Trophoblast cell (in vitro differentiated cells and primary cell): ENCODE results near the gene HMGB4.

Experiments used
- DNase-seq, 2 donors: peaks; one replicate each; pipeline ENCODE4 v3.0.0-alpha.2; 2016
- H2AFZ ChIP-seq: 2 replicates; pipeline ENCODE4 v1.6.1; 2013; ENCODE audit warnings: low read length, moderate library complexity, mild to moderate bottlenecking; ENCODE audit not compliant: insufficient read depth, poor library complexity
- H2AK5ac ChIP-seq: 2 replicates; pipeline ENCODE4 v1.6.1; 2013; ENCODE audit warnings: mild to moderate bottlenecking, low read length
- H2BK120ac ChIP-seq: 2 replicates; pipeline ENCODE4 v1.6.1; 2013; ENCODE audit warnings: low read length, mild to moderate bottlenecking, moderate library complexity; ENCODE audit not compliant: insufficient read depth, poor library complexity
- H2BK12ac ChIP-seq: 2 replicates; pipeline ENCODE4 v1.6.1; 2013; ENCODE audit warnings: mild to moderate bottlenecking, low read length, moderate library complexity
- H2BK5ac ChIP-seq: 2 replicates; pipeline ENCODE4 v1.6.1; 2013; ENCODE audit warnings: low read length, low read depth, moderate library complexity, mild to moderate bottlenecking; ENCODE audit not compliant: poor library complexity
- H3K14ac ChIP-seq: 2 replicates; pipeline ENCODE4 v1.6.1; 2013; ENCODE audit warnings: mild to moderate bottlenecking, low read length
- H3K18ac ChIP-seq: 2 replicates; pipeline ENCODE4 v1.6.1; 2013; ENCODE audit warnings: mild to moderate bottlenecking, low read length
- H3K23ac ChIP-seq: 2 replicates; pipeline ENCODE4 v1.6.1; 2013; ENCODE audit warnings: low read length
- H3K27ac ChIP-seq: 2 replicates; pipeline ENCODE4 v1.5.1; 2013; ENCODE audit warnings: low read depth, mild to moderate bottlenecking, inconsistent platforms, low read length, moderate library complexity
- H3K27me3 ChIP-seq: 2 replicates; pipeline ENCODE4 v1.6.1; 2013; ENCODE audit warnings: inconsistent platforms, mild to moderate bottlenecking, low read length, moderate library complexity; ENCODE audit not compliant: insufficient read depth
- H3K36me3 ChIP-seq, 2 experiments: 1 replicate in 1 of 2; 2 replicates in 1 of 2; pipeline ENCODE4 v1.6.1; 2013; ENCODE audit warnings: low read length in 2 of 2, mild to moderate bottlenecking in 2 of 2, moderate library complexity in 1 of 2; ENCODE audit not compliant: insufficient read depth in 2 of 2, control insufficient read depth in 1 of 2
- H3K4ac ChIP-seq: 2 replicates; pipeline ENCODE4 v1.6.1; 2013; ENCODE audit warnings: low read depth, mild to moderate bottlenecking, low read length, moderate library complexity
- H3K4me1 ChIP-seq, 2 experiments: 1 replicate in 1 of 2; 2 replicates in 1 of 2; pipeline ENCODE4 v1.6.1; 2013; ENCODE audit warnings: low read length in 2 of 2, mild to moderate bottlenecking in 2 of 2, moderate library complexity in 1 of 2; ENCODE audit not compliant: insufficient read depth in 2 of 2, control insufficient read depth in 1 of 2
- H3K4me2 ChIP-seq: 2 replicates; pipeline ENCODE4 v1.6.1; 2013; ENCODE audit warnings: inconsistent platforms, mild to moderate bottlenecking, low read length, moderate library complexity
- H3K4me3 ChIP-seq: 2 replicates; pipeline ENCODE4 v1.5.1; 2013; ENCODE audit warnings: mild to moderate bottlenecking, low read depth, low read length, inconsistent platforms
- H3K79me1 ChIP-seq: one replicate; pipeline ENCODE4 v1.6.1; 2013; ENCODE audit warnings: low read length
- H3K79me2 ChIP-seq: 2 replicates; pipeline ENCODE4 v1.6.1; 2013; ENCODE audit warnings: low read length, mild to moderate bottlenecking; ENCODE audit not compliant: control insufficient read depth, insufficient read depth, poor library complexity
- H3K9ac ChIP-seq: 2 replicates; pipeline ENCODE4 v1.6.1; 2013; ENCODE audit warnings: mild to moderate bottlenecking, low read length
- H3K9me3 ChIP-seq: 2 replicates; pipeline ENCODE4 v1.6.1; 2013; ENCODE audit warnings: low read depth, mild to moderate bottlenecking, control low read depth, inconsistent platforms, low read length; ENCODE audit not compliant: insufficient read depth
- H4K12ac ChIP-seq: 2 replicates; pipeline ENCODE4 v1.6.1; 2013; ENCODE audit warnings: low read depth, mild to moderate bottlenecking, low read length, moderate library complexity
- H4K8ac ChIP-seq: 2 replicates; pipeline ENCODE4 v1.6.1; 2013; ENCODE audit warnings: low read depth, mild to moderate bottlenecking, low read length, moderate library complexity
- H4K91ac ChIP-seq: one replicate; pipeline ENCODE4 v1.6.1; 2013; ENCODE audit warnings: low read depth, mild to moderate bottlenecking, low read length, moderate library complexity
- WGBS: extraction: QIAGEN DNeasy Blood & Tissue Kit; methylation state at CpG from one replicate; pipeline ENCODE4 v1.1.7; 2013; ENCODE audit warnings: missing lambda C conversion rate; ENCODE audit not compliant: insufficient read length, insufficient coverage; ENCODE audit errors: extremely low coverage; 5-methylcytosine and 5-hydroxymethylcytosine counted together

HMGB4 gene

DNA sequence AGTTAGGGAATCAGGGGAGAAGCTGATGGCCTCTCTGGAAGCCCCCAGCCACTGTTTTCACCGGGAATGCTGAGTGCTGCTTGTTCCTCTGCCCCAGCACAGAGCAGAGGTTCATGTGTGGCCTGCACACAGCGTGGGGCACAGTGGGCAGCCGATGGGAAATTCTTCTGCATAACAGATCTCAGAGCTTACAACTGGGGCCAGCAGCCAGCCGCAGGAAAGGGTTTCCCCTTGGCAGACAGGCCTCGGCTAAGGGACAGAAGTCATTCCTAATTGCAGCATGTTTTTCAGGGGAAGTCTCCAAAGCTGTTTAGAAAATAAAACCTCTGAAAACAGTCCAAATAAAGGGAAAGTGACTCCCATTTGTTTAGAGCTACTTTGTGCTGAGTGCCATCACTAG lies 22.6 kb downstream of the HMGB4 start:
- no peaks in the 10 kb centered on the region for H3K27me3 ChIP-seq
- H3K4ac ChIP-seq = no peak overlapping the region
- no peak overlapping the region for H3K4me2 ChIP-seq
- H3K9me3 ChIP-seq = no peaks in the 10 kb centered on the region
- no peak overlapping the region for H4K91ac ChIP-seq
- H3K14ac ChIP-seq = no peak overlapping the region
- H3K36me3 ChIP-seq = no peaks in the 10 kb centered on the region
- no peak overlapping the region for H3K23ac ChIP-seq
- H3K9ac ChIP-seq = no peak overlapping the region
- H3K79me2 ChIP-seq = no peaks in the 10 kb centered on the region
- H3K4me1 ChIP-seq = no peaks in the 10 kb centered on the region
- no peak overlapping the region for H2BK12ac ChIP-seq
- H3K4me3 ChIP-seq = no peak overlapping the region
- WGBS = no CpG with 5 or more reads among the region's 5 CpGs
- no peak overlapping the region for H2BK5ac ChIP-seq
- no peak overlapping the region for H2BK120ac ChIP-seq
- no peak overlapping the region for H4K8ac ChIP-seq
- H2AK5ac ChIP-seq = no peak overlapping the region
- no peak for DNase-seq
- H3K18ac ChIP-seq = no peak overlapping the region
- H2AFZ ChIP-seq = no peak overlapping the region
- no peaks in the 10 kb centered on the region for H3K79me1 ChIP-seq
- no peak overlapping the region for H3K27ac ChIP-seq
- H4K12ac ChIP-seq = no peak overlapping the region

DNA sequence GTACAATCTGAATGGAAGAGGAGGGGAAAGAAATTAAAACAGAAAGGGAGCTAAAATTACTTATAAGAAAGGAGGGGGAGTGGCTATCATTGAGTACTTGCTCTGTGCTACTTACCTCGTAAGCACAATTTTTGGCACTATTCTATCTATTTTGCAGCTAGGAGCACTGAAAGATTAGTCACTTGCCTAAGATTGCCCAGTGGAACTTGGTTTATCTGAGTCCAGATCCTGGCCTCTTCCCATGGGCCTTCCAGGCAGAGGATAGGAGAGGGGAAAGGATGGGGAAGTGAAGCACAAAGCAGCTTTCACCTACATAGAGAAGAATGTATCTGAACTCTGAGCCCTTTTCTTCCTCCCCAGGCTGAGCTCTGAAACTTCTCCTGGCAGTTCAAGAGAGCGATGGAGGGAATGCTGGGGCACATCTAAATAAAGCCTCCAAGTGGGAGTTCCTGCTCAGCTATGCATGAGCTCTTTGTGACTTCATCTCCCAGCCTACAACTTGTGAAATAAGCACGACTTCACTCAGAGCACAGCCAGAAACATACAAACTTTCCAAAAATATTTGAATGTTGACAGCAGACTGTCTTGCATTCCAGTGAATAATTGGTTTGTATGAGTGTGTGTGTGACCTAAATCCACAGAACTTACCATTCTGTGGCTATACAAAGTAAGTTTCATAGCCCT lies 29.4 kb downstream of the HMGB4 start:
- Histone ChIP-seq H3K4me3 (no peak overlapping the region), H3K4me2 (no peak overlapping the region), H2AFZ (no peak overlapping the region), H4K8ac (no peak overlapping the region), H2BK12ac (no peak overlapping the region), H3K79me2 (no peaks in the 10 kb centered on the region), H3K27me3 (no peaks in the 10 kb centered on the region), H3K36me3 (no peaks in the 10 kb centered on the region), H2BK120ac (no peak overlapping the region), H3K4me1 (no peaks in the 10 kb centered on the region), H3K4ac (no peak overlapping the region), H3K27ac (no peak overlapping the region), H3K9ac (no peak overlapping the region), H4K91ac (no peak overlapping the region), H4K12ac (no peak overlapping the region), H3K23ac (no peak overlapping the region), H2AK5ac (no peak overlapping the region), H2BK5ac (no peak overlapping the region), H3K9me3 (no peaks in the 10 kb centered on the region), H3K18ac (no peak overlapping the region), H3K79me1 (no peaks in the 10 kb centered on the region), H3K14ac (no peak overlapping the region)
- peak; percentile 70 to 71 for DNase-seq
- WGBS = no CpG with 5 or more reads among the region's 3 CpGs

DNA sequence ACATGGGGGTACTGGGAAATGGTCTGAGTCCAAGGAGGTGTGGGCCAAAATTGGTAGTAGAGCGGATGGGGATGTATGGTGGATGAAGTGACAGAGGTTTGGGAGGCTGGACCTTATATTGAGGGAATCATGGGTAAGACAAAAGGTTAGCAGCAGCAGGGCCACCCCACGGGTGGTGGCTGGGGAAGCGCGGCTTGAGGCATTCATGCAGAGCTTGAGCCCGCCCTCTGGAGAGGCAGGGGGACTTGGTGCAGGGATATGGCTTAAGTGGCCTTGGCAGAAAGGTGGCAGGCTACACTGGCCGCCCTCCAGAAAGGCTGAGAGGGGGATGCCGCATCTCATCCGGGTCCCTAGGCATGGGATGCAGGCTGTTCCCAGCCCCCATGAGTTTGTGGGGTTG lies 31.5 kb downstream of the HMGB4 start:
- Histone ChIP-seq H3K18ac (no peak overlapping the region), H3K79me2 (no peaks in the 10 kb centered on the region), H3K9me3 (no peaks in the 10 kb centered on the region), H3K4me1 (no peaks in the 10 kb centered on the region), H3K9ac (no peak overlapping the region), H2BK120ac (no peak overlapping the region), H2AFZ (no peak overlapping the region), H3K36me3 (no peaks in the 10 kb centered on the region), H3K4ac (no peak overlapping the region), H4K91ac (no peak overlapping the region), H2BK5ac (no peak overlapping the region), H3K4me3 (no peak overlapping the region), H3K27ac (no peak overlapping the region), H3K23ac (no peak overlapping the region), H3K79me1 (no peaks in the 10 kb centered on the region), H3K27me3 (no peaks in the 10 kb centered on the region), H2AK5ac (no peak overlapping the region), H3K14ac (no peak overlapping the region), H2BK12ac (no peak overlapping the region), H4K8ac (no peak overlapping the region), H3K4me2 (no peak overlapping the region), H4K12ac (no peak overlapping the region)
- no peak for DNase-seq
- no CpG with 5 or more reads among the region's 8 CpGs for WGBS

DNA sequence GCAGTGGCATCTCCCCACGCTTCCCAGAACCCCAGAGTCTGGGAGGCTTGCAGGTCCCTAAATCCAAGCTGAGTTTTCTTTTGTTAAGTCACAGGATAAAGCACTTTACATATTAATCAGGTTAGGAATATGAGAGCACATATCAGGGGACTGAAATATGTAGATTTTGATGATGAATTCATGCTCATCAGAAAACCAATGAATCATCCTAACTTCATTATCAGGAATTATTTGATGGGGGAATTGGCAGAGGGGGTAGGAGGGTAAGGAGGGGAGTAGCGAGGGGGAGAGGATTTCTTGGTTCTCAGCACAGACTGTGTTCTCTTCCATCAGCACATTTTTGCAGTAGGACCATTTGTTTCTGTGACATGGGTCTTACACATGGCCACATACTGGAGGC lies 32.1 kb downstream of the HMGB4 start:
- no CpG with 5 or more reads among the region's 2 CpGs for WGBS
- Histone ChIP-seq H2BK120ac (no peak overlapping the region), H3K79me1 (no peaks in the 10 kb centered on the region), H4K8ac (no peak overlapping the region), H3K4me2 (no peak overlapping the region), H3K23ac (no peak overlapping the region), H2AK5ac (no peak overlapping the region), H3K27me3 (no peaks in the 10 kb centered on the region), H3K14ac (no peak overlapping the region), H3K27ac (no peak overlapping the region), H4K91ac (no peak overlapping the region), H3K4ac (no peak overlapping the region), H3K4me3 (no peak overlapping the region), H2BK12ac (no peak overlapping the region), H3K18ac (no peak overlapping the region), H3K79me2 (no peaks in the 10 kb centered on the region), H3K9ac (no peak overlapping the region), H3K9me3 (no peaks in the 10 kb centered on the region), H3K36me3 (no peaks in the 10 kb centered on the region), H4K12ac (no peak overlapping the region), H3K4me1 (no peaks in the 10 kb centered on the region), H2AFZ (no peak overlapping the region), H2BK5ac (no peak overlapping the region)
- no peak for DNase-seq
